Measurements from ENCODE around the gene L3MBTL4.
"Not testable (repeated sequence)": the region's sequence is repeated elsewhere in the genome, so short reads cannot be mapped to it uniquely, and the experiment has no call there.

The L3MBTL4 gene

DNA sequence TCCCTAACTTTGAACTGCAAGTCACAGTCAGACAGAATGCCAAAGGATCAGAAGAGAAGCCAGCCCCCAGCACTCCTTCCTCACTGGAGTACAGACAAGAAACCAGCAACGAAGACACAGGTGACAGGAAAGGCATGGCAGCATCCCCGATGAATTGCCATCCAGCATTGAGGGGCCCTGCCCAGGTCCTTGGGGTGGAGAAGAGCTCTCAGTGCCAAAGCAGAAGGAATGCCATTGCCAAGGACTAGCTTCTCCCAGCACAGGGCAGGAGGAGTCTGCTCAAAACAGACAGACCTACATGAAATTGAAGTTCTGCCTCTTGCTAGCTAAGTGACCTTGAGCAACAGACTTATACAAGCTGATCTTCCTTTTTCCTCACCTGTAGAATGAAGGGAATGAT, 220.1 kb downstream of the L3MBTL4 start:
- Histone ChIP-seq H3K9me3 (peaks cover 6% of the 10 kb centered on the region), H3K4me3 (no peak overlapping the region), H3K27me3 (no peaks in the 10 kb centered on the region), H3K4me2 (no peak overlapping the region), H3K4me1 (no peaks in the 10 kb centered on the region), H4K20me1 (no peaks in the 10 kb centered on the region), H3K36me3 (no peaks in the 10 kb centered on the region), H3K9ac (no peak overlapping the region), H3K27ac (no peak overlapping the region)
- no peak for TF ChIP-seq Cebpa-rat (IDR thresholded peaks at IDR 0.05)

DNA sequence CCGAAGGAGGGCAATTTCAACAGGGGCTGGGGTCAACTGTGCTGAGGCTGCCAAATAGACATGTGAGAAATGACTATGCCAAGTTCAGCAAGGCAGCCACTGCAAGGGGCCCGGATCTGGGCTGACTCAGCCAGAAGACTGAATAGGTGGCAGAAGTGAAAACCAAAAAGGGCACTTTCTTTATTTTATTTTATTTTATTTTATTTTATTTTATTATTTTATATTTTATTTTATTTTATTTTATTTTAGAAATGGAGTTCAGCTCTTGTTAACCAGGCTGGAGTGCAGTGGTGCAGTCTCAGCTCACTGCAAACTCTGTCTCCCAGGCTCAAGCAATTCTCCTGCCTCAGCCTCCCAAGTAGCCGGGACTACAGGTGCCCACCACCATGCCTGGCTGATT, 228.9 kb downstream of the L3MBTL4 start:
- not testable (repeated sequence) for H3K27ac ChIP-seq, H3K4me3 ChIP-seq, H3K9ac ChIP-seq, H3K4me1 ChIP-seq, H3K4me2 ChIP-seq, H3K36me3 ChIP-seq, H3K27me3 ChIP-seq, H4K20me1 ChIP-seq
- peaks cover 12% of the 10 kb centered on the region for H3K9me3 ChIP-seq

DNA sequence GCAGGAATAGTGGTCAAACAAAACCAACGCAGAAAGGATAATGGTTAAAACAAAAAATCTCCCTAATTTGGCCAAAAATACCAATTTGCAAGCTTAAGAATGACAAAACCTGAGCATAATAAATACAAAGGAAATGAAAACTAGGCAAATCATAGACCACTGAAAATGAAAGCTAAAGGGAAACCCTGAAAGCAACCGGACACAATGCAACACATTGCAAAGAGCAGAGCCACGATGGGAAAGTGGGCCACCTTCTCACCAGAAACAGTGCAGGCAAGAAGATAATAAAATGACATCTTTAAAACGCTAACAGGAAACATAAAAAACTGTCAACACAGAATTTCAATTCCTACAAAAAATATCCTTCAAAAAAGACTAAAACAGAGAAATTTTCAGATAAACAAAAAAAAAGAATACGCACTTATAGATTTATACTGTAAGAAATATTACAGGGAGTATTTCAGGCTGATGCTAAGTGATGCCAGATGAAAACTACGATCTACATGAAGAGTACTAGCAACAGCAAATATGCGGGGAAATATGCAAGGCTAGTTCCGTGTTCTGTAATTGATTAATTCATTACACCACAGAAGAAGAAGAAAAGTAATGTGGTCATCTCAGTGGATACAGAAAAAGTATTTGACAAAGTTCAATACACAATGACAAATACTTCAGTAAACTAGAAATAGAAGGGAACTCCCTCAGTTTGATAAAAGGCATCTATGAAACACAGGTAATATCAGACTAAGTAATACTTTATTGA, 239.5 kb downstream of the L3MBTL4 start:
- Histone ChIP-seq H4K20me1 (no peaks in the 10 kb centered on the region), H3K36me3 (peaks cover 5% of the 10 kb centered on the region; the same call in 1 of the 2 replicates), H3K4me1 (no peaks in the 10 kb centered on the region), H3K4me3 (no peak overlapping the region), H3K9ac (no peak overlapping the region), H3K9me3 (no peaks in the 10 kb centered on the region), H3K27ac (no peak overlapping the region), H3K4me2 (no peak overlapping the region), H3K27me3 (no peaks in the 10 kb centered on the region)
- TF ChIP-seq Cebpa-rat (IDR thresholded peaks at IDR 0.05) = no peak

DNA sequence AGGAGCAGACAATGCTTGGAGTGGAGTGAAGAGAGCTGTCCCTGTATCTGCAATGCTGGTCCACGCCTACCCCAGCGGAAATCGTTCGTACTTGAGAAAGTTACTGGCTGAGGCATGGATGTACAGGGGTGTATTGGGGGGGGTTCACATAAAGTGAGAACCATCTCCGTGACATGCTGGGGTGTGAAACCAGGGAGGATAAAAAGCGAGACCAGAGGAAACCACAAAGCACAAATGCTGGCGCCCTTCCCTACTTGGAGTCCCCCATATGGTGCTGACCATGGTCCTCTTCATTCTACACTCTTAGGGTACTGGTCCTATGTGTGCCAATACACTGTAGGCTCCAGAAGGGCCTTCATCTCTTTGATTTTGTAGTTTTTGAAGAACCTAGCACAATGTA, 244.1 kb downstream of the L3MBTL4 start:
- no peak overlapping the region for H3K4me2 ChIP-seq
- no peak for TF ChIP-seq Cebpa-rat (IDR thresholded peaks at IDR 0.05)
- H3K9ac ChIP-seq = no peak overlapping the region
- no peak overlapping the region for H3K4me3 ChIP-seq
- H3K27me3 ChIP-seq = no peaks in the 10 kb centered on the region
- H4K20me1 ChIP-seq = no peaks in the 10 kb centered on the region
- H3K36me3 ChIP-seq = peaks cover 5% of the 10 kb centered on the region; the same call in 1 of the 2 replicates
- no peak overlapping the region for H3K27ac ChIP-seq
- H3K9me3 ChIP-seq = no peaks in the 10 kb centered on the region
- no peaks in the 10 kb centered on the region for H3K4me1 ChIP-seq

DNA sequence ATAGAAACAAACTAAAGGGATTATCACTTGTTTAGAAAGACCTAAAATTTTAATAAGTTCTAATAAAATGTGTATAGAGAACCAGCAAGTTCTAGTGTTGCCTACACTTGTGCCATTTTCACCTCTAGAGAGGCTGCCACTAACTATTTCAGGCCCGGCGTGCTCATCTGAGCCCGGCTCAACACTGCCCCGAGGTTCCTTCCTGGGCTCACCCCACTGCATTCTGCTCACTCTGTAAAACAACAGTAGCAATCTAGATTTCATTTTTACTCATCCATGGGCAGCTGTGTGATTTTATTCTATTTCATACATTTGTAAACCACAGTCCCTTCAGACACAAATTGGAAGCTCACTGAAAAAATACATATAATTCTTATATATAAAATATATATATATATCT, 253.2 kb downstream of the L3MBTL4 start:
- H3K4me3 ChIP-seq = no peak overlapping the region
- no peak overlapping the region for H3K27ac ChIP-seq
- H3K27me3 ChIP-seq = no peaks in the 10 kb centered on the region
- H4K20me1 ChIP-seq = no peaks in the 10 kb centered on the region
- TF ChIP-seq Cebpa-rat (IDR thresholded peaks at IDR 0.05) = no peak
- H3K9me3 ChIP-seq = peaks cover 12% of the 10 kb centered on the region
- H3K4me2 ChIP-seq = no peak overlapping the region
- H3K9ac ChIP-seq = no peak overlapping the region
- H3K36me3 ChIP-seq = 0 out of 2 replicates have a peak, but pooled peaks cover 9% of the 10 kb centered on the region
- no peaks in the 10 kb centered on the region for H3K4me1 ChIP-seq

DNA sequence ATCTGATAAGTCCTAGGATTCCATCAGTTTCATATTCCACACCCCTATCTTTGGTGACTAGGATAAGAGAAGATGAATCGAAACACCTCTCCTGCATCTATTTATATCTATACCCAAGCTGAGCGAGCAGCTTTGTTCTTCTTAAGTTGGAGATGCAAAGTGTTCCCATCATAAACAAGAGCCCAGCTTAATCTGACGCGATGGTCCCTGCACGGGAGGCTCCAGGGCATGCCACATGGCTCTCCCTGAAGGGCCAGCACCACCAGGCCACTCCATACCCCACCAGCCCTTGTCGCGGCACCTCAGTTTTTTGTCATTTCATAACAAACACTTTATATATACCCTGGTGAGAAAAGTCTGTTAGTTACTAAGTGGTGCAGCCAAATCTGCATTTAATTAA, 255.3 kb downstream of the L3MBTL4 start:
- Histone ChIP-seq H3K27me3 (no peaks in the 10 kb centered on the region), H3K9ac (no peak overlapping the region), H4K20me1 (no peaks in the 10 kb centered on the region), H3K27ac (no peak overlapping the region), H3K4me2 (no peak overlapping the region), H3K36me3 (0 out of 2 replicates have a peak, but pooled peaks cover 9% of the 10 kb centered on the region), H3K9me3 (peaks cover 10% of the 10 kb centered on the region), H3K4me1 (no peaks in the 10 kb centered on the region), H3K4me3 (no peak overlapping the region)
- TF ChIP-seq Cebpa-rat (IDR thresholded peaks at IDR 0.05) = no peak

DNA sequence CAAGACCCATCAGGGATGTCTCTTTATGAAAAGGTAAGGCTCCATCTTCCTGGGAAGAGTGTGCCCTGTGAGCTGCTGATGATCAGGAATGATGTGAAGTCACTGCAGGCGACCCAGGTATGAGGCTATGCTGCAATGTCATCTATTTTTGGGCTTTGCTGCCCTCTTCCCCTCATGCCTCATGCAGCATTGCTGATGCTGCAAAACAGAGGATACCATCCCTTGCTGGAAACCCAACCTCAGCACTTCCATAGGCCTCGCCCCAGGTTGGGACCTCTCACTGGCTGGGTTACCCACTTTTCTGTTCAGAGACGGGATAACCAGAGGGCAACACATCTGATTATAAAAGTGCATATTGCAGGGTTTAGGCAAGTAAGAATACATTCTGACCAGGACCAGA, 255.8 kb downstream of the L3MBTL4 start:
- Histone ChIP-seq H3K9me3 (peaks cover 5% of the 10 kb centered on the region), H3K36me3 (0 out of 2 replicates have a peak, but pooled peaks cover 9% of the 10 kb centered on the region)

DNA sequence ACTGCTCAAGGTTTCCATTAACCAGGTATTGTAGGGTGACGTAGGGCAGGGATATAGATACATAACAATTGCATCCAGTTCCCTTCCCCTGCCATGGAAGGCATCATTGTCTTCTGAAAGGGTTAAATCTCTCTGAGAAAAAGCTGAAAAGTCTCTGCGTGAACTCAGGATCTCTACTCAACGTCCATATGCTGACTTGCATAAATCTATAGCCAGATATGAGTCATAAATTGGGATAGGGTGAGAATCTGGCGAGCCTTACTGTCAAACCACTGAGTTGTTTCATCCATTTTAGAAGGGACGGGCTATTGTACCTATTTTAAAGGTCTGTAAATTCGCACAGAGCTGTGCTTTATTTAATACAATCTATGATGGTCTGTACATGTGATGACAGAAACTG, 258.3 kb downstream of the L3MBTL4 start:
- Histone ChIP-seq H3K27me3 (no peaks in the 10 kb centered on the region), H3K4me1 (no peaks in the 10 kb centered on the region), H4K20me1 (no peaks in the 10 kb centered on the region), H3K4me3 (no peak overlapping the region), H3K9me3 (no peaks in the 10 kb centered on the region), H3K36me3 (0 out of 2 replicates have a peak, but pooled peaks cover 9% of the 10 kb centered on the region), H3K9ac (no peak overlapping the region), H3K4me2 (no peak overlapping the region), H3K27ac (no peak overlapping the region)
- TF ChIP-seq Cebpa-rat (IDR thresholded peaks at IDR 0.05) = no peak

More for the DNA sequence above, 255.8 kb downstream of the L3MBTL4 start:
- H3K4me1 ChIP-seq = no peaks in the 10 kb centered on the region
- no peak overlapping the region for H3K9ac ChIP-seq
- no peaks in the 10 kb centered on the region for H3K27me3 ChIP-seq
- no peak for TF ChIP-seq Cebpa-rat (IDR thresholded peaks at IDR 0.05)
- H3K27ac ChIP-seq = no peak overlapping the region
- H3K4me3 ChIP-seq = no peak overlapping the region
- no peaks in the 10 kb centered on the region for H4K20me1 ChIP-seq
- H3K4me2 ChIP-seq = no peak overlapping the region

DNA sequence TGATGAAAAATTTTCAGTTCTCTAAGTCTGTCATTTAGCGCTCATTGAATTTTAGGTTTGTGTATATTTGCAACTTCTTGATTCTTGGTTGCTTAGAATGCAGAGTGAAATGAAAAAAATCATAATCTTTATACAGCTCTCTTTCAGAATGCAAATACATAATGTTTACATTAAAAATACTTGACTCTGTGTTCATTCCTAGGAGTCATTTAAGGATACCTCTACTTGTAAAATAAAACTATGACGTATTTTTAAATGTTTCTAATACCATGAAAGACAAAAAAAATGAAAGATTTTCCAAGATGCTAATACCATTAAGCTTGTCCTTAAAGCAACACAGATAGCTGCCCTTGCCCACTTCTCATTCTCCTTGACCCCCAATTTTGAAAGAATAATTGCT, 259.0 kb downstream of the L3MBTL4 start:
- no peak for TF ChIP-seq Cebpa-rat (IDR thresholded peaks at IDR 0.05)
- no peak overlapping the region for H3K9ac ChIP-seq
- H3K4me1 ChIP-seq = no peaks in the 10 kb centered on the region
- H3K4me2 ChIP-seq = no peak overlapping the region
- 0 out of 2 replicates have a peak, but pooled peaks cover 9% of the 10 kb centered on the region for H3K36me3 ChIP-seq
- H3K9me3 ChIP-seq = no peaks in the 10 kb centered on the region
- H3K27ac ChIP-seq = no peak overlapping the region
- H3K27me3 ChIP-seq = no peaks in the 10 kb centered on the region
- H3K4me3 ChIP-seq = no peak overlapping the region
- no peaks in the 10 kb centered on the region for H4K20me1 ChIP-seq

DNA sequence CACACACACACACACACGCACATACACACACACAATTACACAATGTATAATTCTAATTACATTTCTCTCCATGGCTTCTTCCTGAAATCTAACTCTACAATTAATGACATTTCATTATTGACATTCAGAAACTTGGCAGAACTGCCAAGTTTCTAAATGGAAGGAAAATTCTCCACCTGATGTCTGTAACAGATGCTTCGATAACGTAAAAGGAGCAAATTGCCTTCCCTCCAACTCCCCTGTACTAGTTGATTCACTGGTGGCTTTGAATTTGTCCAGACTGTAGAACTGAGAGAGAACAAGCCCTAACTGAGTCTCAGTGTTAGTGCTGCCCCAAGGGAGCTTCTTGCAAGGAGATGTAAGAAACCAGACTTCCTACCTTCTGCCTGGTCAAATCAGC, 264.3 kb downstream of the L3MBTL4 start:
- no peak overlapping the region for H3K27ac ChIP-seq
- H3K4me3 ChIP-seq = no peak overlapping the region
- H3K27me3 ChIP-seq = no peaks in the 10 kb centered on the region
- no peak overlapping the region for H3K9ac ChIP-seq
- no peak for TF ChIP-seq Cebpa-rat (IDR thresholded peaks at IDR 0.05)
- no peak overlapping the region for H3K4me2 ChIP-seq
- H3K9me3 ChIP-seq = no peaks in the 10 kb centered on the region
- H3K36me3 ChIP-seq = peaks cover 5% of the 10 kb centered on the region; the same call in 1 of the 2 replicates
- no peaks in the 10 kb centered on the region for H4K20me1 ChIP-seq
- no peaks in the 10 kb centered on the region for H3K4me1 ChIP-seq
